ENCODE data around the gene ZAR1L.

The ZAR1L gene

DNA sequence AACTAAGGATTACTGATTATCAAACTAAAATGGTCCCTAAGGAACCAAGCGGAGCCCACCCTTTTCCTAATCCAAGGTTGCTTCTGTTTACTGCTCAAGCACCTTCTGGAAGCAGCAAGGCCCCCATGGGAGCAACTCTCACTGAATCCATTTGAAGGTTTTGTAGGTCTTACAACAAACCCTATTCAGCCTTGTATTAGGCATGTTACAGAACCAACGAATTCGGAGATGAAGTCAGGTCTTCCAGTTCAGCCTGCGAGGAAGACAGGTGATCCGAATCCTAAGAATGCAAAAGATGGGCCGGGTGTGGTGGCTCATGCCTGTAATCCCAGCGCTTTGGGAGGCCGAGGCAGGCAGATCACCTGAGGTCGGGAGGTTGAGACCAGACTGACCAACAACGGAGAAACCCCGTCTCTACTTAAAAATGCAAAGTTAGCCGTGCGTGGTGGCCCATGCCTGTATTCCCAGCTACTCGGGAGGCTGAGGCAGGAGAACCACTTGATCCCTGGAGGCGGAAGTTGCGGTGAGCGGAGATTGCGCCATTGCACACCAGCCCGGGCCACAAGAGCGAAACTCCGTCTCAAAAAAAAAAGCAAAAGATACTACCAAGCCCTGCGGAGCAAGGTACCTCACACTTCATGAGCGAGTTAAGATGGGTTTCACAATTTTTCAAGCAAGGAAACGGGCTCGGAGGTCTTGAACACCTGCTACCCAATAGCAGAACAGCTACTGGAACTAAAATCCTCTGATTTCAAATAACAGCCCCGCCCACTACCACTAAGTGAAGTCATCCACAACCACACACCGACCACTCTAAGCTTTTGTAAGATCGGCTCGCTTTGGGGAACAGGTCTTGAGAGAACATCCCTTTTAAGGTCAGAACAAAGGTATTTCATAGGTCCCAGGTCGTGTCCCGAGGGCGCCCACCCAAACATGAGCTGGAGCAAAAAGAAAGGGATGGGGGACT, 609 bp downstream of the ZAR1L start:
- DNase-seq (ENCODE audit: low read depth): peak; percentile 16

DNA sequence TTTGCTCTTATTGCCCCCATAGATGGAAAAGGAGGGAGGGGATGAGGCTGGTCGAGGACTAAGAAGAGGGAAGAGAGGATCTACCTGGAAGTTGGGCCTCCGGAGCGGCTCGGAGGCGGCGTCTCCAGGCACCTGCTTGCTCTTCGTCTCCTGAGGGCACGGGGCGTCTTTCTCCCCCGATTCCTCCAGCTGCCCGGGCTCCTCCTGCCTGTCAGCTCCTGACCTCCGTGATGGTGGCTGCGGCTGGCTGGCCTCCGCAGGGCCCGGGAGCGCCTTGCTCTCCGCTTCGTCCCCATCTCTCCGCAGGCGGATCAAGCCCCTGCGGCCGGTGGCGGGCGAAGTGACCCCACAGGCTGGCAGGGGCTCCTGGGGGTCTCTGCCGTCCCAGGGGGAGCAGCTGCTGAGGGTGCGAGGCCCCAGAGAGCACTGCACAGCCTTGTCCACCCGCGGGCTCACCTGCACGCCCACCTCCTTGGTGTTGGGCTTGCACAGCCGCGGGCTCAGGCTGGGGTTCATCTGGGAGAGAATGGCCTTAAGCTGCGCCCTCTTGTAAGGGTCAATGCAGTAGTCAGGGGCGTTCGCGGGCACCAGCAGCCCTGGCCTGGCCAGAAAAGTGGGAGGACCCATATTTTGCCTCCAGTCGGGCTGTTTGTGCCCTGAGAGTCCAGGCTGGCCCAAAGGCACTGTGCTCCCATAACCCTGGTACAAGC, 3.8 kb downstream of the ZAR1L start:
- H3K4me3 ChIP-seq (ENCODE audit: low read depth, low read length): no peak overlapping the region
- DNase-seq (ENCODE audit: low read depth): no peak

More for the DNA sequence above, 609 bp downstream of the ZAR1L start:
- peak overlapping the region; percentile 85 for H3K4me3 ChIP-seq (ENCODE audit: low read depth, low read length)
- TF ChIP-seq, protein P1, sequence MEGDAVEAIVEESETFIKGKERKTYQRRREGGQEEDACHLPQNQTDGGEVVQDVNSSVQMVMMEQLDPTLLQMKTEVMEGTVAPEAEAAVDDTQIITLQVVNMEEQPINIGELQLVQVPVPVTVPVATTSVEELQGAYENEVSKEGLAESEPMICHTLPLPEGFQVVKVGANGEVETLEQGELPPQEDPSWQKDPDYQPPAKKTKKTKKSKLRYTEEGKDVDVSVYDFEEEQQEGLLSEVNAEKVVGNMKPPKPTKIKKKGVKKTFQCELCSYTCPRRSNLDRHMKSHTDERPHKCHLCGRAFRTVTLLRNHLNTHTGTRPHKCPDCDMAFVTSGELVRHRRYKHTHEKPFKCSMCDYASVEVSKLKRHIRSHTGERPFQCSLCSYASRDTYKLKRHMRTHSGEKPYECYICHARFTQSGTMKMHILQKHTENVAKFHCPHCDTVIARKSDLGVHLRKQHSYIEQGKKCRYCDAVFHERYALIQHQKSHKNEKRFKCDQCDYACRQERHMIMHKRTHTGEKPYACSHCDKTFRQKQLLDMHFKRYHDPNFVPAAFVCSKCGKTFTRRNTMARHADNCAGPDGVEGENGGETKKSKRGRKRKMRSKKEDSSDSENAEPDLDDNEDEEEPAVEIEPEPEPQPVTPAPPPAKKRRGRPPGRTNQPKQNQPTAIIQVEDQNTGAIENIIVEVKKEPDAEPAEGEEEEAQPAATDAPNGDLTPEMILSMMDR (IDR thresholded peaks at IDR 0.05; ENCODE audit: low read depth, low read length, missing control alignments): no peak

DNA sequence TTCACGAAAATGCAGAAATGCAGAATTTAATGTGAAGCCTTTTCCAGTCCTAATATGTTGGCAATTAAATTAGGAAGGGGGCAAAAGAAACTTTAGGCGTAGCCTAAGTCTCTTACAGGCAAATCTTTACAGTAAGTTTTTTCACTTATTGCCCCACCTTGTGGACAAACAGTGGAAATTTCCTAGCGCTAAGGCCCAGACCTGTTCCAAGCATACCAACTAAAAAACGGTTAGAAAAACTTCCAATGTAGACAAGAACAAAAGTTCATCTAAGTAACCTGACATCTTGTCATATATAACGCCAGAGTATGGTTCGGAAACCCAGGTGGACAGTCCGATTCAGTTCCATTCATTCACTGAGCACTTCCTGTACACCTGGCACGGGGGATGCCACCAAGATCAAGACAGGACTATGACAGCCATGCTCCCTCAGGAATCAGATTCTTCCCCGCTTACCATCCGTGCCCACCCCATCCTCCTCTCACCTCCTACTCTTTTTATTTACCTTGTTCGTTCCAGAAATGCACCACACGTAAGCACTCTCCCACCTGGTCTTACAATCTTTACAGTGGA, 4.9 kb downstream of the ZAR1L start:
- TF ChIP-seq, protein P1 (IDR thresholded peaks at IDR 0.05; ENCODE audit: low read depth, low read length, missing control alignments): peak; percentile 66
- peak; percentile 40 for DNase-seq (ENCODE audit: low read depth)
- no peak overlapping the region for H3K4me3 ChIP-seq (ENCODE audit: low read depth, low read length)

More for the DNA sequence above, 3.8 kb downstream of the ZAR1L start:
- TF ChIP-seq, protein P1 (IDR thresholded peaks at IDR 0.05; ENCODE audit: low read depth, low read length, missing control alignments): no peak

DNA sequence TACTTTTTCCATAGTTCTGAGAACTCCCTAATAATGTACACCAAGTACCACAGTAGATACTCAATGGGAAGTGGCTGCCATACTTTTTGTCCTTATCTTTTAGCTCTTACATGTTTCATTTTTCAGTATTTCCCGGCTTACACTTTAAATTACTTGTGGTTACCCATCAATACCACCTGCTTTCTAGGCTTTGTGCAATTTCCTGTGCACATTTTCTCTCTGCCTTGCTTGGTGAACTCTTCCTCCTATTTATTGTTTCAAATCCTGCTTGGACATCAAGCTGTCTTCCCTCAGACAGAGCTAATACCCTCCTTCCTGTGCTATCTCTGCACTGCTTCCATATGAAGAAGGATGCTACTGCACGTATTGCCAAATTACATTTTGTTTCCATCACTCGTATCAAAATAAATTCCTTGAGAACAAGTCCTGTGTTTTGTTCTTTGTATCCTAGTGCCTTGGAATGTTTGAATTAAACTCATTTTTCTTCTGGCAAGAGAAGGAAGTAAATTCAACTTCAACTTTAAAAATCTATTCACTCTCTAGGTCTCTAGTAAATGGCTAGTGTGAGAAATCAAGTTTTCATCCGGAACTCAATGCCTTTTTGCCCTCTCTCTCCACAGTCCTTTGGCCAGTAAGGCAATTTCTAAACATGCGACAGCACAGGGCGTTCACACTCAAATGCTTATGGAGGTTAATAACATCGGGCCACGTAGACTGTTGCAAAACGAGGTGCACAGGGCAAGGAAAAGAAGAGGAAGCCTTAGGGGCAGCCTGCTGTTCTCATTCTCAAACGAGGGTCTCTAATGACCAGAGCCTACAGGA, 5.6 kb downstream of the ZAR1L start:
- TF ChIP-seq, protein P1 (IDR thresholded peaks at IDR 0.05; ENCODE audit: low read depth, low read length, missing control alignments): no peak
- no peak overlapping the region for H3K4me3 ChIP-seq (ENCODE audit: low read depth, low read length)
- no peak for DNase-seq (ENCODE audit: low read depth)

DNA sequence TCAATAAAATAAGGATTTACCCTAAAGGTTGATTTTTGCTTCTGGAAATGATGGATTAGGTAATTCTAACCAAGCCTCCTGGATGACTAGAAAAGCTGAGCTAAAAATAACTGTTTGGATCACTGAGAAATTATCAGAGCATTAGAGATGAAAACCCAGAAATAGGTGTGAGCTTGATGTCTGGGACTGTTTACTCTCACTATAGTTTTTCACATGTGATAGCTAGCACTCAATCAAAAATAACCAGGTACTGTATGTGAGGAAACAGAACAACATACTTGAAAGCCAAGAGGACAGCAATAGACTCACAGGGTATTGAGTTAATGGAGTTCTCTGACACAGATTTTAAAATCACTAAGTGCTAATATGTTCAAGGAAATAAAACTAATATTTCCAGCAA, 9.5 kb downstream of the ZAR1L start:
- DNase-seq (ENCODE audit: low read depth): no peak
- H3K4me3 ChIP-seq (ENCODE audit: low read depth, low read length): no peak overlapping the region
- TF ChIP-seq, protein P1 (IDR thresholded peaks at IDR 0.05; ENCODE audit: low read depth, low read length, missing control alignments): no peak

DNA sequence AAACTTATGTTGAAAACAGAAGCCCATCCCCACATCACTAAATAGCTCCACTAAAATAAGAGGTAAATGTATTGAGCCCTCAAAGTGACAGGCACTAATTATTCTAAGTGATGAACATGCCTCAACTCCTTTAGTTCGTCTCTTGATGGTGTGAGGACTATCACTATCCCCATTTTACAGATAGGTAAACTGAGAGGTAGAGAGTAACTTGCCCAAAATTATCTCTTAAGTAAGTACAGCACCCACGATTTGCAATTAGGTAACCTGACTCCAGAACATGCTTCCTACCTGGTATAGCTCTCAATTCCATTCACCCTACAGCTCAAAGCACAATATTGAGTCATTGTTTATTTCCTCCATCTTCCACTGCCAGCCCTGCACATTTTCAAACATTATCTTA, 12.7 kb downstream of the ZAR1L start:
- H3K4me3 ChIP-seq (ENCODE audit: low read depth, low read length): no peak overlapping the region
- DNase-seq (ENCODE audit: low read depth): no peak
- TF ChIP-seq, protein P1 (IDR thresholded peaks at IDR 0.05; ENCODE audit: low read depth, low read length, missing control alignments): no peak
